Endodermal cell (in vitro differentiated cells): ENCODE results near the gene NOP14. TPM values are rescaled to one million over a fixed set of nuclear protein-coding genes. Genes with fewer than 3 reads are reported as not detected.
A peak's percentile ranks its signal among the peaks of the same experiment; 100 is the strongest.

Experiments
- DNase-seq: peaks from one replicate; pipeline ENCODE4 v3.0.0-alpha.2; 2017
- H3K27ac ChIP-seq: 2 replicates; pipeline ENCODE4 v1.5.1; 2013; ENCODE audit warnings: mild to moderate bottlenecking, low read depth, low read length, moderate library complexity
- H3K27me3 ChIP-seq: 2 replicates; pipeline ENCODE4 v1.6.1; 2013; ENCODE audit warnings: mild to moderate bottlenecking, low read length, moderate library complexity; ENCODE audit not compliant: insufficient read depth, control insufficient read depth, poor library complexity, severe bottlenecking
- H3K36me3 ChIP-seq: 2 replicates; pipeline ENCODE4 v1.7.0; 2013; ENCODE audit warnings: mild to moderate bottlenecking, low read length, moderate library complexity; ENCODE audit not compliant: control insufficient read depth, insufficient read depth
- H3K4me1 ChIP-seq: one replicate; pipeline ENCODE4 v1.7.0; 2013; ENCODE audit warnings: low read length; ENCODE audit not compliant: control insufficient read depth, insufficient read depth
- H3K4me3 ChIP-seq: 2 replicates; pipeline ENCODE4 v1.5.1; 2013; ENCODE audit warnings: mild to moderate bottlenecking, low read length, moderate library complexity
- H3K9ac ChIP-seq: 2 replicates; pipeline ENCODE4 v1.6.1; 2013; ENCODE audit warnings: mild to moderate bottlenecking, low read length, moderate library complexity; ENCODE audit not compliant: poor library complexity, severe bottlenecking; ENCODE audit errors: extremely low read depth
- H3K9me3 ChIP-seq: 2 replicates; pipeline ENCODE4 v1.6.1; 2013; ENCODE audit warnings: mild to moderate bottlenecking, low read length, moderate library complexity; ENCODE audit not compliant: control insufficient read depth
- H3K27ac Mint-ChIP-seq: 2 replicates; pipeline ENCODE4 v1.8.0; 2020; ENCODE audit warnings: mixed read lengths
- H3K27me3 Mint-ChIP-seq: 2 replicates; pipeline ENCODE4 v1.8.0; 2021; ENCODE audit warnings: mild to moderate bottlenecking, mixed read lengths; ENCODE audit not compliant: insufficient read depth
- H3K36me3 Mint-ChIP-seq: 2 replicates; pipeline ENCODE4 v1.8.0; 2020; ENCODE audit warnings: low read depth, mixed read lengths
- H3K4me1 Mint-ChIP-seq: 2 replicates; pipeline ENCODE4 v1.8.0; 2020; ENCODE audit warnings: mixed read lengths
- H3K4me3 Mint-ChIP-seq: 2 replicates; pipeline ENCODE4 v1.8.0; 2020; ENCODE audit warnings: mild to moderate bottlenecking, moderate library complexity, mixed read lengths
- H3K9me3 Mint-ChIP-seq: 2 replicates; pipeline ENCODE4 v1.8.0; 2020; ENCODE audit warnings: mild to moderate bottlenecking, mixed read lengths
- WGBS, 2 experiments: methylation state at CpG; one replicate each; pipeline versions ENCODE4 v1.1.5 to v1.1.7; 2013; ENCODE audit warnings: missing lambda C conversion rate in 2 of 2, mixed read lengths in 1 of 2; ENCODE audit not compliant: insufficient coverage in 1 of 2, insufficient read length in 1 of 2; 5-methylcytosine and 5-hydroxymethylcytosine counted together
- total RNA-seq, 2 donors: library from RNA; stranded (reverse); fragmentation: NEBNext Ultra II Directional in 1 of 2; extraction: Animal tissue kit (Norgen Biotek cat#: 25700) in 1 of 2; gene quantifications; 2 replicates in 1 of 2; 3 replicates in 1 of 2; pipeline ENCODE4 v1.2.1, GENCODE V29; 2021
- TF ChIP-seq, protein P1 (sequence below): fragments of 200-600 bp; sonication (generic); conservative IDR thresholded peaks from 2 replicates; pipeline ENCODE4 v1.5.0; 2021; ENCODE audit warnings: antibody characterized with exemption, mild to moderate bottlenecking

NOP14 gene
- total RNA-seq, 2 donors from 2014 or later = 23.0 to 31.9 TPM

DNA sequence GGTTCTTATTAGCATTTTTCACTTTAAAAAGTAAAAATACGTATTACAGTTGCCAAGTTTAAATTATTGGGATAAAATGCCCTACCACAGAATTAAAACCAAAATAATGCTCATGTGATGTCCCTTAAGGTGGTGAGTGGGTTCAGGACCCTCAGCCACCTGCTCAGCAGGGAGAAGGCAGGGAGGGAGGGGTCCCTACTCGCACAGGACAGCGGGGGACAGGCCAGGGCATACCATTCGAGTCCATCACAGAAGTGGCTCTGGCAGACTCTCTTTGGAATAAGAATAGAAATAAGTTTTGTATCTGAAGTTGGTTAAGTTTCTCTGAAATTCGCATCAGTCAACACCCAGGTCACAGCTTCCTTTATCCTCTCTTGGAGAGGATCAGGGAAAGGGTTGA, 37.7 kb downstream of the NOP14 start:
- peaks cover 85% of the 10 kb centered on the region for H3K36me3 ChIP-seq
- no peaks in the 10 kb centered on the region for H3K27me3 ChIP-seq
- Mint-ChIP-seq H3K4me1 (peaks cover 22% of the 10 kb centered on the region), H3K27me3 (no peaks in the 10 kb centered on the region), H3K4me3 (no peak overlapping the region), H3K36me3 (peaks cover 76% of the 10 kb centered on the region), H3K9me3 (no peaks in the 10 kb centered on the region), H3K27ac (no peak overlapping the region)
- WGBS, 2 experiments = 95 to 100% methylated on average over 1 to 5 of the region's 5 CpGs
- no peak overlapping the region for H3K9ac ChIP-seq
- no peak for DNase-seq
- H3K27ac ChIP-seq = no peak overlapping the region
- TF ChIP-seq, protein P1, sequence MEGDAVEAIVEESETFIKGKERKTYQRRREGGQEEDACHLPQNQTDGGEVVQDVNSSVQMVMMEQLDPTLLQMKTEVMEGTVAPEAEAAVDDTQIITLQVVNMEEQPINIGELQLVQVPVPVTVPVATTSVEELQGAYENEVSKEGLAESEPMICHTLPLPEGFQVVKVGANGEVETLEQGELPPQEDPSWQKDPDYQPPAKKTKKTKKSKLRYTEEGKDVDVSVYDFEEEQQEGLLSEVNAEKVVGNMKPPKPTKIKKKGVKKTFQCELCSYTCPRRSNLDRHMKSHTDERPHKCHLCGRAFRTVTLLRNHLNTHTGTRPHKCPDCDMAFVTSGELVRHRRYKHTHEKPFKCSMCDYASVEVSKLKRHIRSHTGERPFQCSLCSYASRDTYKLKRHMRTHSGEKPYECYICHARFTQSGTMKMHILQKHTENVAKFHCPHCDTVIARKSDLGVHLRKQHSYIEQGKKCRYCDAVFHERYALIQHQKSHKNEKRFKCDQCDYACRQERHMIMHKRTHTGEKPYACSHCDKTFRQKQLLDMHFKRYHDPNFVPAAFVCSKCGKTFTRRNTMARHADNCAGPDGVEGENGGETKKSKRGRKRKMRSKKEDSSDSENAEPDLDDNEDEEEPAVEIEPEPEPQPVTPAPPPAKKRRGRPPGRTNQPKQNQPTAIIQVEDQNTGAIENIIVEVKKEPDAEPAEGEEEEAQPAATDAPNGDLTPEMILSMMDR = no peak
- no peaks in the 10 kb centered on the region for H3K9me3 ChIP-seq
- H3K4me1 ChIP-seq = peaks cover 7% of the 10 kb centered on the region
- H3K4me3 ChIP-seq = no peak overlapping the region

DNA sequence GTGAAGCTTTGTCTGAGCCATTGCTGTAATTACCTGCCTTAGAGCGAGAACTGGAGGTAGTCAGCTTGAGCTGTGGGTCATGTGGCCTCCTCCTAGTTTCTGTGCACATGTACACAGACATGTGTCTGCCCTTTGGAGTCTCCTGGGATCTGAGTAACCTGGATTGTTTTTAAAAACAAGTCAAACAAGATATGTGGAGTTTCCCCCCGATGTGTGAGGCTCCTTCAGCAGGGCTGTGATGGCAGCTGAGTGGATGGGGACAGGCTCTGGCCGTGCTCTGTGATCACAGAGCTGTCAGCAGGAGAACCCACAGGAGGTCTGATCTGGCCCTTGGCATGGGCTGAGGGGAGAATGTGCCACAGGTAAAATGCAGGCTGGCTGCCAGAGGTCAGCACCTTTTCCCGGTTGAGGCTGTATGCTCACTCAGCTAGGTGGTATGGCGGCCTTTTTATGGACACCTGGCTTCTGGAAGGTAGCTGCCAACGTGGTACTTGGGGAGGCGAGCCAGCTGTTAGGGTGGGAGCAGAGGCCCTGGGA, 38.4 kb downstream of the NOP14 start:
- no peak for DNase-seq
- Histone ChIP-seq H3K9me3 (peaks cover 6% of the 10 kb centered on the region), H3K27me3 (no peaks in the 10 kb centered on the region), H3K36me3 (peaks cover 85% of the 10 kb centered on the region), H3K27ac (no peak overlapping the region), H3K9ac (no peak overlapping the region), H3K4me3 (no peak overlapping the region), H3K4me1 (peaks cover 7% of the 10 kb centered on the region)
- Mint-ChIP-seq H3K27me3 (no peaks in the 10 kb centered on the region), H3K27ac (peak overlapping the region; percentile 61), H3K4me1 (peaks cover 22% of the 10 kb centered on the region), H3K36me3 (peaks cover 83% of the 10 kb centered on the region), H3K4me3 (no peak overlapping the region), H3K9me3 (peaks cover 5% of the 10 kb centered on the region)
- WGBS, 2 experiments = 94 to 96% methylated on average over 3 to 7 of the region's 7 CpGs
- TF ChIP-seq, protein P1 = no peak

DNA sequence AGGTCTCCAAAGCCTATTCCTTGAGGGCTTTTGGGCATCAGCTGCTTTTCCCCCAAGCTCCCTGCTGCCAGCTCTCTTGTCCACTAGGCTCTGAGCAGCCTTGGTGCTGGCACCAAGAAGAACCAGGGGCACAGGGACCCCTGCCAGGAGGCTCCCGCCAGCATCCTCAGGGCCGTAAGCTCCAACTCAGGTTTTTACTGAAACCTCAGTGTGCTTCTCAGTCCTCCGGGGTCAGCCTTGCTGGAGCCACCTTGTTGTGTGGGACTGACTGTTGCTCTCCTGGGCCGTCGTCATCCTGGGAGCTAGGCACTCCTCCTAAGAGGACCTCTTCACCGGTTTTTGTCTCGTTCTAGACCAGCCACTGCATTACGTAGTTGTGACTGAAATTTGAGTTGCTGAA, 38.9 kb downstream of the NOP14 start:
- Histone ChIP-seq H3K9ac (no peak overlapping the region), H3K4me1 (peaks cover 7% of the 10 kb centered on the region), H3K27ac (no peak overlapping the region), H3K4me3 (no peak overlapping the region), H3K9me3 (peaks cover 11% of the 10 kb centered on the region), H3K36me3 (peaks cover 85% of the 10 kb centered on the region), H3K27me3 (no peaks in the 10 kb centered on the region)
- TF ChIP-seq, protein P1 = no peak
- H3K4me1 Mint-ChIP-seq = peaks cover 22% of the 10 kb centered on the region
- H3K27ac Mint-ChIP-seq = peak overlapping the region; percentile 61
- WGBS, 2 experiments = 95 to 96% methylated on average over 8 of the region's 8 CpGs
- H3K9me3 Mint-ChIP-seq = peaks cover 11% of the 10 kb centered on the region
- H3K4me3 Mint-ChIP-seq = no peak overlapping the region
- DNase-seq = no peak
- H3K27me3 Mint-ChIP-seq = no peaks in the 10 kb centered on the region
- H3K36me3 Mint-ChIP-seq = peaks cover 85% of the 10 kb centered on the region
